Vagina (tissue), 2 donors: Measurements from ENCODE around the gene TAGAP. TPM values are rescaled to one million over a fixed set of nuclear protein-coding genes. Genes with fewer than 3 reads are reported as not detected.

ENCODE experiments used
- DNase-seq, 2 donors: peaks; one replicate each; pipeline ENCODE4 v3.0.0-alpha.2; 2017; ENCODE audit errors: extremely low spot score in 2 of 2
- H3K27ac ChIP-seq: fragments of 200-600 bp; sonication (generic); one replicate; pipeline ENCODE4 v1.5.1; 2019
- H3K27me3 ChIP-seq: fragments of 200-600 bp; sonication (generic); one replicate; pipeline ENCODE4 v1.5.1; 2019
- H3K36me3 ChIP-seq, 2 donors: fragments of 200-600 bp; sonication (generic); one replicate each; pipeline ENCODE4 v1.5.1; 2017 to 2019
- H3K4me1 ChIP-seq: fragments of 200-600 bp; sonication (generic); one replicate; pipeline ENCODE4 v1.5.1; 2019
- H3K4me3 ChIP-seq, 2 donors: fragments of 200-600 bp; sonication (generic); 1 replicate in 1 of 2; 2 replicates in 1 of 2; pipeline ENCODE4 v1.5.1; 2016 to 2019
- H3K9me3 ChIP-seq: fragments of 200-600 bp; sonication (generic); one replicate; pipeline ENCODE4 v1.5.1; 2019
- POLR2A ChIP-seq, 2 donors: fragments of 450-650 bp; IDR thresholded peaks; one replicate each; pipeline ENCODE4 v1.6.1; 2017; ENCODE audit warnings: antibody characterized with exemption in 2 of 2, mild to moderate bottlenecking in 2 of 2, moderate library complexity in 2 of 2
- POLR2AphosphoS5 ChIP-seq, 2 donors: sonication (generic); formaldehyde crosslinking; IDR thresholded peaks; one replicate each; pipeline ENCODE4 v1.9.0; 2017; ENCODE audit warnings: antibody characterized with exemption in 2 of 2, mild to moderate bottlenecking in 2 of 2, low read depth in 1 of 2; ENCODE audit not compliant: insufficient read depth in 1 of 2
- intact Hi-C: fragments of 100-400 bp; cut with DNase I; formaldehyde crosslinking; loops from one replicate; pipeline ENCODE4 v1.15.1; 2023
- total RNA-seq: library from RNA; depleted of rRNA; stranded (reverse); fragments of >200 nt; gene quantifications from one replicate; pipeline ENCODE4 v1.2.3, GENCODE V29; 2016
- TF ChIP-seq, protein P1 (sequence below), 3 experiments: fragments of 450-650 bp in 2 of 3; fragments of 200-600 bp in 1 of 3; sonication (generic) in 1 of 3; IDR thresholded peaks; one replicate each; pipeline ENCODE4 v1.5.1; 2017 to 2019; ENCODE audit warnings: antibody characterized with exemption in 3 of 3, mild to moderate bottlenecking in 2 of 3, moderate library complexity in 2 of 3

The TAGAP gene
- total RNA-seq, 1 donor from 2014 or later: 8.1 TPM

DNA sequence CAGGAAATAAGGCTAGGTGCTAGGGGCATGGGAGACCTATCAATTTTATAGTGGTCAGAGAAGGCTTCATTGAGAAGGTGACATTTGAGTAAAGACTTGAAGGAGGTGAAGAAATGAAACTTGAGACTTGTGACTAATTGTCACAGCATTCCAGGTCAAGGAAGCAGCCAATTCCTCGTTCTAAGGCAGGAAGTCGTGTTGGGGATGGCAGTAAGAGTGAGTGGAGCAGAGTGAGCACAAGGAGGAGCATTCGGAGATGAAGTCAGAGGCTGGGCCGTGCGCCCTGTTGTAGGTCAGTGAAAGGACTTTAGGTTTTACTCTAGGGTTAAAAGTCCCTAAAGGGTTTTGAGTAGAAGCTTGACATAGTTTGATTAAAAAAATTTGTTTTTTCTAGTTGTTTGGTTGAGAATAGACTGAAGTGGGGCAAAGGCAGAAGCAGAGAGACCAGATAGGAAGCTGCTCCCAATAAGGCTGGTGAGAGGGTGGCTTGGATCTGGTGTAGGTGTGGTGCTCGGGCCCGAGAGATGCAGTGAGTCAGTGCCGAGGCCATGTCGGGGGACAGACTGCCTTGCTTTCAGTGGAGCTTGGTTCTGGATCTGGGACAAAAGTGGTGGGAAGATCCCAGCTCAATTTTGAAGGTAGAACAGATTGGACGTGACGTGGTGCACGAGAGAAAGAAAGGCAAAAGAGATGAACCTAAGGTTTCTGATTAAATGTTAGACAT, 42.2 kb downstream of the TAGAP start:
- no peaks in the 10 kb centered on the region for H3K27me3 ChIP-seq
- no peak for TF ChIP-seq POLR2AphosphoS5 (IDR thresholded peaks at IDR 0.05; ENCODE audit: insufficient read depth in 1 of 2, low read depth in 1 of 2)
- TF ChIP-seq, protein P1, sequence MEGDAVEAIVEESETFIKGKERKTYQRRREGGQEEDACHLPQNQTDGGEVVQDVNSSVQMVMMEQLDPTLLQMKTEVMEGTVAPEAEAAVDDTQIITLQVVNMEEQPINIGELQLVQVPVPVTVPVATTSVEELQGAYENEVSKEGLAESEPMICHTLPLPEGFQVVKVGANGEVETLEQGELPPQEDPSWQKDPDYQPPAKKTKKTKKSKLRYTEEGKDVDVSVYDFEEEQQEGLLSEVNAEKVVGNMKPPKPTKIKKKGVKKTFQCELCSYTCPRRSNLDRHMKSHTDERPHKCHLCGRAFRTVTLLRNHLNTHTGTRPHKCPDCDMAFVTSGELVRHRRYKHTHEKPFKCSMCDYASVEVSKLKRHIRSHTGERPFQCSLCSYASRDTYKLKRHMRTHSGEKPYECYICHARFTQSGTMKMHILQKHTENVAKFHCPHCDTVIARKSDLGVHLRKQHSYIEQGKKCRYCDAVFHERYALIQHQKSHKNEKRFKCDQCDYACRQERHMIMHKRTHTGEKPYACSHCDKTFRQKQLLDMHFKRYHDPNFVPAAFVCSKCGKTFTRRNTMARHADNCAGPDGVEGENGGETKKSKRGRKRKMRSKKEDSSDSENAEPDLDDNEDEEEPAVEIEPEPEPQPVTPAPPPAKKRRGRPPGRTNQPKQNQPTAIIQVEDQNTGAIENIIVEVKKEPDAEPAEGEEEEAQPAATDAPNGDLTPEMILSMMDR (IDR thresholded peaks at IDR 0.05): no peak
- no peak for TF ChIP-seq POLR2A (IDR thresholded peaks at IDR 0.05)
- H3K36me3 ChIP-seq: no peaks in the 10 kb centered on the region
- no peaks in the 10 kb centered on the region for H3K9me3 ChIP-seq
- intact Hi-C loops: no loop called here
- no peak for DNase-seq
- no peak overlapping the region for H3K4me3 ChIP-seq
- H3K4me1 ChIP-seq: peaks cover 20% of the 10 kb centered on the region
- H3K27ac ChIP-seq: no peak overlapping the region

DNA sequence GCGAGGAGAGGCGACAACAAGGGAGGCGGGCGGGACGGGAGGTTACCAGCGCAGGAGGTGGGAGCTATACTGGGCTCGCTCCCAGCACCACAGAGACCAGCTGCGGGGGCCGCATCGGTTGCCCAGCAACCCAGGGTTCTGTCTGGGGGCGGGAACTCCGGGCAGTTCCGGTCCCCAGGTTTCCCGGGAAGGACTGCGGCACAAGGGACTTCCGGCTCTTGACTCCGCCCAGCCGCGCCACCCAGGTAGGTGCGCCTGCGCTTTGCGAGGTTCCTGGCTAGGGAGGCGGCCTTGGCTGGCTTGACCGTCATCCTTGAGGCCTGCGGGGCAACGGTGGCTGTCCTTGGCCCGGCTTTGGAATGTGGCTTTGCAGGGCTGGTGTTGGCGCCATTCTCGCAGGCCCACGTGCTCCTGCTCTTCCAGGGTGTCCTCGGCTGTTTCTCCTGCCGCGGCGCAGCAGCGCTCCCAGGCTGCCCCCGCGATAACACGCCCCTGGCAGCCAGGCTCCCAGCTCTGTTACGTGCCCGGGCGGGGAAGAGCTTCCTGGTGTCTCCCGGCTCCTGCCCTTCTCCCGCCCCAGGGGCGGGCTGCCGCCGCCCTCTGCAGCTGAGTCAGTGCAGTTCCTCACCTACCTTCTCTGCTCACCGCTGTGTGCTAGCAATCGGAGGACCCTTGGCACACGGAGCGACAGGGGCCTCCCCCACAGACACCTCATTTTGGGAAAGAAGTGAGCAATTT, 45.0 kb downstream of the TAGAP start, which contains the start of gene RSPH3:
RSPH3 (minus strand) TSS at position 537 of the 738 bp plus-strand sequence. CDS start 652 bp downstream, outside the sequence.
- intact Hi-C loops: loop anchor here (10.0 kb wide), 1 partner anchor 295 kb away; no protein-coding TSS in a partner anchor
- Histone ChIP-seq H3K36me3 (no peaks in the 10 kb centered on the region), H3K4me3 (peak within 1 kb of the TSS; percentile 55 to 75), H3K4me1 (peaks cover 20% of the 10 kb centered on the region), H3K27ac (peak within 1 kb of the TSS; percentile 84), H3K9me3 (no peaks in the 10 kb centered on the region), H3K27me3 (no peaks in the 10 kb centered on the region)
- TF ChIP-seq, protein P1 (IDR thresholded peaks at IDR 0.05): peak in 2 of 3 experiments; percentile 1 to 49
- TF ChIP-seq POLR2AphosphoS5 (IDR thresholded peaks at IDR 0.05; ENCODE audit: insufficient read depth in 1 of 2, low read depth in 1 of 2): peak; percentile 80 to 83
- TF ChIP-seq POLR2A (IDR thresholded peaks at IDR 0.05): peak in 1 of 2 donors; percentile 31
- peak in 1 of 2 donors; percentile 94 for DNase-seq

DNA sequence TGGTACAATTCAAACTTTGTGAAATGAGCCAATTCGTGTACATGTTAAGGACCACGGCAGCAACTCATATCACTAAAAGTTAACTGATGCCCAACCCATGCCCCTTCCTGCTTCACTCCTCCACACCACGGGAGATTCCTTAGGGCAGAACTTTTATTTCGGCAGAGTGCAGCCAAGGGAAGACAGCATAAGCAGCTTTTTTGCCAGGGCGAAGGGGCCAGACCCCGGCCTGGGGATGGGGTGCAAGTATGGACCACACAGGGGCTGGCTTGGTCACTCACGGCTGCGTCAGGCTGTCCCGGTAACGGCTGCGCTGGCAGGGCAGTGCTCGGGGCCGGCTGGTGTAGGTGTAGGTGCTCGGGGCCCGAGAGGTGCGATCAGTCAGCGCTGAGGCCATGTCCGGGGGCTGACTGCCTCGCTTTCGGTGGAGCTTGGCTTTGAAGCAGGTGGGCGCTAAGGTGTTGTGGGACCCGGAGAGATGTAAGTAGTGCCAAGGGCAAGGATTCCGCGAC, 45.6 kb downstream of the TAGAP start:
- Histone ChIP-seq H3K9me3 (no peaks in the 10 kb centered on the region), H3K27ac (peak overlapping the region; percentile 84), H3K4me1 (peaks cover 20% of the 10 kb centered on the region), H3K36me3 (no peaks in the 10 kb centered on the region), H3K27me3 (no peaks in the 10 kb centered on the region), H3K4me3 (peak overlapping the region; percentile 55 to 75)
- intact Hi-C loops: loop anchor here (10.0 kb wide), 1 partner anchor 294 kb away; no protein-coding TSS in a partner anchor
- DNase-seq: no peak
- TF ChIP-seq POLR2A (IDR thresholded peaks at IDR 0.05) (no peak), POLR2AphosphoS5 (IDR thresholded peaks at IDR 0.05; ENCODE audit: insufficient read depth in 1 of 2, low read depth in 1 of 2) (no peak)
- TF ChIP-seq, protein P1 (IDR thresholded peaks at IDR 0.05): no peak

DNA sequence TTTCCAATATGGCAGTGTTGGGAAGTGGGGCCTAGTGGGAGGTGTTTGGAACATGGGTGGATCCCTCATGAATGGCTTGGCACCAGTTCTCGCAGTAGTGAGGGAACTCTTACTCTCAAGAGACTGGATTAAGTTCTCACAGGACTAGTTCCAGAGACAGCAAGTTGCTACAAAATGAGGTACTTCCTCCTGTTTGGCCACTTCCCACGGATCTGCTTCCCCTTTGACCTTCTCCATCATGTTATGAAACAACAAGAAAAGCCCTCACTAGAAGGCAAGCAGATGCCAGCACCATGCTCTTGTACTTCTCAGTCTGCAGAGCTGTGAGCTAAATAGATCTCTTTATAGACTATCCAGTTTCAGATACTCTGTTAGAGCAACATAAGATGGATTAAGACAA, 47.9 kb downstream of the TAGAP start:
- no peak for DNase-seq
- Histone ChIP-seq H3K9me3 (no peaks in the 10 kb centered on the region), H3K27me3 (no peaks in the 10 kb centered on the region), H3K27ac (no peak overlapping the region), H3K4me1 (peaks cover 20% of the 10 kb centered on the region), H3K36me3 (no peaks in the 10 kb centered on the region), H3K4me3 (no peak overlapping the region)
- intact Hi-C loops: loop anchor here (10.0 kb wide), 1 partner anchor 292 kb away; no protein-coding TSS in a partner anchor
- TF ChIP-seq, protein P1 (IDR thresholded peaks at IDR 0.05): no peak
- TF ChIP-seq POLR2AphosphoS5 (IDR thresholded peaks at IDR 0.05; ENCODE audit: insufficient read depth in 1 of 2, low read depth in 1 of 2) (no peak), POLR2A (IDR thresholded peaks at IDR 0.05) (no peak)
